HG03439 (cell line): ENCODE measurements around the gene SLC38A11.

ENCODE experiments used
- ATAC-seq: cut with Tn5 transposase; IDR thresholded peaks from one replicate; pipeline ENCODE4 v1.9.1; 2021; ENCODE audit warnings: mild to moderate bottlenecking, moderate library complexity; ENCODE audit not compliant: unreplicated experiment

The SLC38A11 gene

DNA sequence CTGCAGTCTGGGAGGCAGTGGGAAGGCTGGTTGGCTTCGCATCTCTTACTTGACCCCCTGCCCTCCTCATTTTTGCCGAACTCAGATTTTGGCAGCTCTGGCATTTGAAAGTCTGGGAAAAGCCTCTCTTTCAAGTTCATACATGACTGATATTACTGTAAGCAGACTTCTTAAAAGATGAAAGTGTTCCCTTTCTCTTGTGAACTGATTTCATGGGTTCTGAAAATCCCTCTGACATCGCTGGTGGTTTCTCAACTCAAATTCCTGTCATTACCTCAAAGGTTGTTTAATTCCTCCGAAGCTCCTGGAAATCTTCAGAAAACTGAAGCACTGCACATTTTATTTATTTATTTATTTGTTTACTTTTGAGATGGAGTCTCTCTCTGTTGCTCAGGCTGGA, 16.9 kb upstream of the SLC38A11 start:
- no peak for ATAC-seq

DNA sequence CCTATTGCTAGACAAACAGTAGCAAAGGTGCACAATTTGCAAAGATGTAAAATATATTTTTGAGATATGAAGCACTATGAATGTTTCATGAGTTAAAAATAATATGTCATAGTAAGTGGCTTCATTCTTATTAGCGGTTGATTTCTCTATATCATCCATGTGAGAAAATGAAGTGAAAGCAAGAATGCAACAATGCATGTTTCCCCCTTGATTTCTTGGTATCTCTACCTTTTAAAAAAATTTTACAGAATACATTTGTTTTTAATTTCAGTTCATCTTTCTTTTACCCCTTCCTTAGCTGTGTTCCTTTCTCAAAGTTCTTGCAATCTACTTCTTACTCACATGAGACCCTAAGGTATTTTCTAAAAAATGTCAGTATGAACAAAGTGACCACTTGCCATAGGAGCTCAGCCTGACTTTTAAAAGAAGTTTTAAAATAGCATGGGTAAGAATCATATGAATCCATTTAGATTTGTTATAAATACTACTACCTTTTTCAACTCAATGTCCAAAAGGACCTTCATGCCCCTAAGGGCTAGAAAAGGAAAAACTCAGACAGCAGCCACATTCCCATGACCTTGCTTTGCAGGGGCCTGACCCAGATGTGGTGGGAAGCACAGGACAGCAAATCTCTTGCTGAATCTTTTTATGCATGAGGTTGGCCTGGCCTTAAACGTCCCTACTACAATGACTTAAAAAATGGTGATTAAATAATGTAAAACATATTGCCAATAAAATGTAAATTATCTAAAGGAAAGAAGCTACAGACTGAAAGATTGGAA, 14.8 kb upstream of the SLC38A11 start:
- no peak for ATAC-seq

DNA sequence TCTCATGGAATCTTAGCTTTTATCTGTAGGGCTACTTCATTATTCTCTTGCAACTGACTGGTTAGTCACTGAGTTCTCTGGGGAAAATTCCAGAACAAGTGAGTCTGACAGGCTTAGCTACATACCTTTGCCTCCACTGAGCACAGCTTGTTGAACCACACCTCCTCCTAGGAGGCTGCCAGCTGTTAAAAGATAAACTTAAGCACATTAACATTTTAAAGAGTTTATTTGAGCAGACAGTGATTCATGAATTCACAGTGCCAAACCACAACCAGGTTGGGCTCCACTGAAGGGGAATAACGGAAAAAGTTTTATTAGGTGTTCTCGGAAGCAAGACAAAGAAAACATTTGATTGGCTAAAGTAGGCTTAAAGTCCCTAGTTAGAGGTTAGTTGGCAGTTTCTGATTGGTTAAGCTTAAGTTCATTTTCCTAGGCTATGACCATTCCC, 12.5 kb upstream of the SLC38A11 start:
- ATAC-seq, result no peak

DNA sequence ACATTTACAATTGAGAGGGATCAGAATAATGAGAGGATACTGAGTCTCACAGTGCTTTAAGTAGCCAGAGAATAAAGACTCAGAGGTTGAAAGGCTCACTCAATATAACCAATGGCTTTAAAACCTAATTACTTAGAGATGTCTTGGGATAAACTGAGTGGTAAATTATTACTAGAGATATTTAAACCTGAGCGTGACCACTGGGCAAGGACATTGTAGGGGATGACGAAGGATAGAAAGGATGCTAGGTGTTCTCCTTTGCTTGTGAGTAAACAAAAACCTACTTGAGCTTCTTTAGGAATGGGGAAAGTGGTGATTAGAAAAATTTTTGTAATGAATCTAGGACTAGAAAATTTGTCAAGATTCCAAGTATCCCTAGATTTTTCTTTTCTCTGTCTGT, 12.0 kb upstream of the SLC38A11 start:
- no peak for ATAC-seq

DNA sequence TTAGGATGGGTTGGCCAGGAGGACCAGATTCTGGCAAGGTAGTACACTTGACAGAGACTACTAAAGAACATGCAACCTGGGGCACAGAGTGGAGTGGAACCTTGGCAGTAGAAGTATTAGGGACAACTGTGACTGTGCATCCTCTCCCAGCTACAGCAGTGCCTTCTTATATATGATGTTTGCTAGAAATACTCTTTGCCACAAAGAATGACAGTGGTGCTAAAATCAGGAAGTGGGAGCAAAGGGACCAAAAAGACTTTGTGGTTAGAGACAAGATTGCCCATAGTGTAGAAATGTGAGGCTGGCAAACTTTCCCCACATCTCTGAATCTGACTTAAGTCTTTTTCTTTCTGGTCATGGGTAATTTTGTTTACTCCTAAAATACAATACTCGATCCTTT, 9.4 kb upstream of the SLC38A11 start:
- ATAC-seq, result no peak

DNA sequence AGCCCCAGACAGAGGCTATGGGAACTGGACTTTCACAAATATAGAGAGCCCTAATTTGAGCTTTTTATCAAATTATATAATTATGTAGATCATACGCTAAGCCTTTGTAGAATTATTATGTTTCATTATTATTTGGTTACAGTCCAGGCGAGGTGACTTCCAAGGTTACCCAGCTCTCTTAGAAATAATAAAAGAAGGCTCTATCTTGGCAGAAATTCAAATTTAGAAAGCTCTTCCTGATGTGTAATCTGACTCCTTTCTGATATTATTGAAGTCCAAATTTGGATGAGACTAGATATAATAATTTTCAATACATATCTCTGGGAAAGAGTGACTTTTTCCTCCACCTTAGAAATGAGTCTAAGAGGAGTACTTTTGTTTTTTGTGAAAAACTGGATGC, 4.8 kb upstream of the SLC38A11 start:
- no peak for ATAC-seq

DNA sequence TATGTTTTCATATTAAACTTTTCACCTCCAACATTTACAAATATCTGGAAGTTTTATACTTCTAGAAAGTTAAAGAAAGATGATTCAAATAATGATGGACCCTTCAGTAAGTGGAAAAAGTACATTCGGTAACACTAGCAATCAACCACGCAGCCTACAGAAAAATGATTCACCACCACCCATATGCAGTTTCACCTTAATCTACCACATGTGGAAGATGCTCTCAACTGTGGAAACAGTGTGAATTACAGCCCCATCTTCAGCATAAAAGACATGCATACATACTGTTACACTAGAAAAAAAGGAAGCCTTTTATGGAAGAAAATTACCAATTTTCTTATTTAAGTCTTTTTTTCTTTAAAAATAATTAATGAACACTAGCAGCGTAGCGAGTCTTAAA, 1.1 kb downstream of the SLC38A11 start:
- ATAC-seq, result no peak

DNA sequence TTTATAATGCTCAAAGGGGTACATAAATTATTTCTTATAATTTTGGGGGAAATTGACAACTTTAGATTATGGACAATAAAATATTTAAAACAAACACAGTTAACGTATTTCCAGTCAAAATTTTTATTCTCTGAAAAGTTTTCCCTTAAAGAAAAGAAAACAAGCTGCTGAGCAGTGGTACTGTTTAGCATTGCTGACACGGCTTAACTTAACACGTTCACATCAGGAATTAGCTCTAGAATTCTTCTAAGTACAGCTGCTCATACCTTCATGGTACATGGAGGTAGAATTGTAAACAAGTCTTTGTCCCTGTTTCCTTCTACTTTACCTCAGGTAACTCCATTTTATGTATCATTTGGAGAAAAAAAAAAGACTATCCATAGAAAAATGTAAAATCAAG, 2.0 kb downstream of the SLC38A11 start:
- ATAC-seq, result no peak

DNA sequence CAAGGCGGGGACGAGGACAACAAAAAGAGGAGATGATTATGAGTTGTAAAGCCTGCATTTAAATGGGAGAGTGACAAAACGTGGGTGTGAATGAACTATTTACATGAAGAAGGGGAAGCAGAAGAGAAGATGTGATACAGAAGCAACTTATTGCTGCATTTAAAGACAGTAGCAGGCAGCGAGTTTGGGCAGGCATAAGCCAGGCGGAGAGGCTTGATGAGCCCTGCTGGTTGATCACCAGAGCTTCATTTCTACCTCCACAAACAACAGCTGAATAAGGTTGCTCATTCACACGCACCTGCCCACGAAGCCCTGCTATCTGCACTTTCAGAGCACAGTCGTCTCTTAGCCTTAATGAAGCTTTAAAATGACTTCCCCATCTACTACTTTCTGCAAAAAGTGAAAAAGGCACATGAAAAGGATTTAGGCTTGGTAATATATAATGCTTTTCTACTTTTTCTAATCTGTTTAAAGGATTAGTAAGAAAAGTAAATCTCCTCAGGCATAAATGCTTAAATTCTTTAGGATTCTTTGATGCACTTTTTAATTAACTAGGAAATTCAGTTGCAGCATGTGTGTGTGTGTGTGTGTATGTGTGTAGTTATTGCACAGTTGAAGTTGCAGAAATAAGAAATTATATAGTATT, 3.1 kb downstream of the SLC38A11 start:
- no peak for ATAC-seq

DNA sequence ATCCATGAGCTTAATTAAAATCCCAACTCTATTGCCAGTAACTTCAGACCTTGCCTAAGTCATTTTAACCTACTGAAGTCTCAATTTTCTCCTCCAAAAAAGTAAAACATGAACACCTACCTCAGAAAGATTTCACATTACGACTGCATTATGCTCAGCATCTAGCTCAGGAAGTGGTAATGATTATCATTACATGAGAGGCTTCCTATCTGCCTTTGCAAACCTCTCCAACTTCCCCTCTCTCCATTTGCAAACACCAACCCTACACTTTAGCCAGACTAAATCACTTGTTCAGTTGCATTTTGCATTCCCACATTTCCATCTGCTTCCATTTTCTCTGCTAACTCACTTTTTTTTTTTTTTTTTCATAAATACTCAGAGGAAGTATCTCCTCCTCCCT, 6.8 kb downstream of the SLC38A11 start:
- no peak for ATAC-seq

DNA sequence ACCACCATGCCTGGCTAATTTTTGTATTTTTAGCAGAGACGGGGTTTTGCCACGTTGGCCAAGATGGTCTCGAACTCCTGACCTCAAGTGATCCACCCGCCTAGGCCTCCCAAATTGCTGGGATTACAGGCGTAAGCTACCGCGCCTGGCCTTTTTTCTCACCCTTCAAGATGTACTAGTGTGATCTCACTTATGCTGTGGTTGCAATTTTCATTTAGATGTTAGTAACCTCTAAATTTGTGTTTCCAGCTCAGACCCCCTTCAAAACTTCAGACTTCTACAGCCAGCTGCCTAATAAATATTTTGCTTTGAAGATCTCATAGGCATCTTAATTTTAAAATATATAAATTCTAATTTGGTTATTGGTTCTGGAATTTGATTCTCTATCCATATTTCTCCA, 8.0 kb downstream of the SLC38A11 start:
- ATAC-seq, result no peak

DNA sequence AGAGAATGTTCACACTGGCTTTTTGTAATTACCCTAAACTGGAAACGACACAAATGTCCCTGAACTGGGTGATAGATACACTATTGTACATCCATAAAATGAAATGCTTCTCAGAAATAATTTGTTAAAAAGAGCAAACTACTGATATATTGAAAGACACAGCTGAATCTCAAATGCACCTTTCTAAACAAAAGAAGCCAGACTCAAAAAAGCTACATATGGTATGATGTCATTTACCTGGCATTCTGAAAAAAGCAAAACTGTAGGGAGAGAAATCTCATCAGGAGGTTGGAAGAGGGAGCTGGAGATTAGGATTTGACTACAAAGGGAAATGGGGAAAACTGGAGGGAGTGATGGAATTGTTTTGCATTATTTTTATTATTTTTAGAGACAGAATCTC, 12.0 kb downstream of the SLC38A11 start:
- no peak for ATAC-seq

DNA sequence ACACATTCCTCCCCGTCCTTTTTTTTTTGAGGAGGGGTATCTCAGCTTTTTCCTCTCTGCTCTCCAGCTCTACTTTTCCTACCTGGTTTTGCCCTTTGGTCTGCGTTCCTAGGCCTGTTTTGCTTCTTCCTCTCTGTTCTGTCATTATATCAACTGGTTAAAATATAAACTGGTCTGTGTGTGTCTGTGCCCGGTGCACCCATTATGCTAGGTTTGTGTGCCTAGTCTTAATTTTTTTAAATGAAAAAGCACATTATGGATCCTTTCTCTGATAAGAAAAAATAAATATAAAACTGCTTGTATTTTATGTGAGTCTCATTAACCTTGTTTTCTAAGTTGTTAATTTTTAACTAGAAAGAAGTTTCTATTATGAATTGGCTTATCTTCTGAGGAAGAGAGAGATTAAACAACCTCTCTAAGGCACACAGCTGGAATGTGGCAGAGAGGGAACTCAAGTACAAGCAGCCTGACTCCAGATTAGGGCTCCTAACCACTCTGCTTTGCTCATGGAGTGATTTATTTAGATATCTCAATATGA, 17.4 kb downstream of the SLC38A11 start:
- no peak for ATAC-seq

DNA sequence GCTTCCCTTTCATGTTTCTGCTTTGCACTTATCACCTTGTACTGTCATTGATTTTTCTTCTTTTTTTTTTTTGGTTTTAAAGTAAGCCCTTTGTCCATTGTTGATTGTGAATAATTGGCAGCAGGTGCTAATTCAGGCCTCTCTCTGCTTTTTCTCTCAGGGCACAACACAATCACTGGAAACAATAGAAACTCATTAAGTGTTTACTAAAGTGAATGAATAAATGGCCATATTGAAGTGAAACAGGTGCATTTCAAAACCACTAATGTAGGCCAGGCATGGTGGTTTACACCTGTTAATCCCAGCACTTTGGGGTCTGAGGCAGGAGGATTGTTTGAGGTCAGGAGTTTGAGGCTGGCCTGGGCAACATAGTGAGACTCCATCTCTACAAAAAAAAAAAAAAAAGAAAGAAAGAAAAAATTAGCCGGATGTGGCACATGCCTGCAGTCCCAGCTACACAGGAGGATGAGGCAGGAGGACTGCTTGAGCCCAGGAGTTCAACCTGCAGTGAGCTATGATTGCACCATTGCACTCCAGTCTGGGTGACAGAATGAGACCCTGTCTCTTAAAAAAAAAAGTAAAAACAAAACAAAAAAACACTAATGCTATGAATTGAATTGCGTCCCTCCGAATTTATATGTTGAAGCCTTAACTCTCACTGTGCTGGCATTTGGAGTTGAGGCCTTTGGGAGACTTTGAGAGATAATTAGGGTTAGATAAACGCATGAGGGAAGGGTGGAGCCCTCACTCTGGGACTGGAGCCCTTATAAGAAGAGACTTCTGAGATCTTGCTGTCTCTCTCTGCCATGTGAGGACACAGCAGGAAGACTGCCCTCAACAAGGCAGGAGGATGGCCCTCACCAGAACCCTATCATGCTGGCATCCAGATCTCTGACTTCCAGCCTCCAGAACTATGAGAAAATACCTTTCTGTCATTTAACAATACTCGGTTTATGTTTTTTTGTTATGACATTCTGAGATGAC, 19.9 kb downstream of the SLC38A11 start:
- ATAC-seq, result no peak

DNA sequence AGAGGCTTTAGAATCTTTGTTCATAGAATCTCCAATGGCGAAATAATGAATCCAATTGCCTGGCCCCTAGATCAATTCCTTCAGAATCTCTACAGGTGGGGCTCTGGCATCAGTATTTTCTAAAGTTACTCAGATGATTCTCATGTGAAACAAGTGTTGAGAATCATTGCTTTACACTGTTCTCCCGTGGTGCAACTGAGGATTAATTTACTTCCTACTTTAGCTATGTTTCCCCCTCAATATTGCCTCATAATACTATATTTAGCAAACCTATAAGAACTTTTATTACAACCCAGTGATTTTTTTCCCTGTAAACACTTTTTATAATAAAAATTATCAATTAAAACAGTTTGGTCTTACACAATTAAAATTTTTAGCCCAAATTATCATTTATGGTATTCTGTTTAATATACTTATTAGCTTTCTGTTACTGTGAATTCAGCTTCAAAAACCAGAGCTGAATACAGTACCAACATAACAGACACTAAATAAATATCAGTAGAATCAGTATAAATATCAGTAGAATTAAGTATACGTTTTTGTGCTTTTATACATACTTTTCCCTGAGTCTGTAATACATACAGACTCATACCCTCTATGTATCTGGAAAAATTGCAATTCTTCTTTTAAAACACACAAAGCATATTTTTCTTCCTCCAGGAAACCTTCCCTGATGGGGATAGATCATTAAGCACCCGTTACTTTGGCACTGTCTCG, 20.8 kb downstream of the SLC38A11 start:
- ATAC-seq, result no peak

DNA sequence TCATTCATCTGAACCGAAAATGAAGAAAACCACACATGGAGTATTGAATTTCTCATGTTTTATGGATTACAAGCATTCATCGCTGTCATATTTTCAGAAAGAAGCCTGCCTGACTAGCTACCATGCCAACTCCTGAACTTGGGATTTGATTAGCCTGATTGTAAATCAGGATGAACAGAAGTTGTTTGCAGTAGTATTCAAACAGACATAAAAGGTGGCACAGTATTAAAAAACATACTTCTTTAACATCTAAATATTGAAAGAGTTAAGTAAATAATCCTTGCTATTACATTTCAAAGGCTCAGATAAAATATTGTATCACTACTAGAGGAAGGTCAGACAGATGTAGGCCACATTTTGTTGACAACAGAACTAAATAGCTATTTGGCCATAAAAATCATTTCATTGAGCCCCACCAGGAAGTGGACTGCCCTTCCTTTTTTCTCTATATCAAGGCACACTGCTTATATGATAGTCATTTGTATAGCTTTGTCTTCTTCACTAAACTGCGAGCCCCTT, 21.6 kb downstream of the SLC38A11 start:
- ATAC-seq, result no peak

DNA sequence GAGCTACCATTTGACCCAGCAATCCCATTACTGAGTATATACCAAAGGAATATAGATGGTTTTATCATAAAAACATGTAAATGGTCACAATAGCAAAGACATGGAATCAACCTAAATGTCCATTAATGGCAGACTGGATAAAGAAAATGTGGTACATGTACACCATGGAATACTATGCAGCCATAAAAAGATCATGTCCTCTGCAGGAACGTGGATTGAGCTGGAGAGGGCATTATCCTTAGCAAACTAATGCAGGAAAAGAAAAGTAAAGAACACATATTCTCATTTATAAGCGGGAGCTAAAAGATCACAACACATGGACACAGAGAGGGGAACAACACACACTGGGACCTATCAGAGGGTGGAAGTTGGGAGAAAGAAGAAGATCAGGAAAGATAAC, 22.9 kb downstream of the SLC38A11 start:
- ATAC-seq, result no peak

DNA sequence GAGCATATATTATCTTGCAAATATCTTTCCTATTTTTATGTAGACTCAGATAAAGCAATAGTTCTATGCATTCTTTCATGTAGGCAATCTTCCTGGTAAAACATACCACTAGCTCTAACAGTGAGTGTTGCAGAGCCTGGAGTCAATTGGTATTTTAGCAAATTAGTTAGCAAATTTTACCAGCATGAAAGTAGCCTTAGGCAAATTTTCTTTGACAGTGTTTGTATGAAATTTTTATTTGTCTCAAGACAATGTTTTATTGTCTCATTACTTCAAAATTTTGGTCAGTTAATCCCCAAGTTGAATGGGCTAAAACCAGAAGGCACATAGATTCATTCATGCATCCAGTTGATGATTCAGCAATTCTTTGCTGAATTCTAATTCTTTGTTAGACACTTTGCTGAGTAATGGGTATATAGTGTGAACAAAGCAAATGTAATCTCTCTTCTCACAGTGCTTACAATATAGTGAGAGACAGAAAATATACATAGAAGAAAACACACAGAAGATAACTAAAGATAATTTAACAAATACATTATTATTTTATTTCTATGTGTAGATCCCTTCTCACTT, 27.1 kb downstream of the SLC38A11 start:
- no peak for ATAC-seq

DNA sequence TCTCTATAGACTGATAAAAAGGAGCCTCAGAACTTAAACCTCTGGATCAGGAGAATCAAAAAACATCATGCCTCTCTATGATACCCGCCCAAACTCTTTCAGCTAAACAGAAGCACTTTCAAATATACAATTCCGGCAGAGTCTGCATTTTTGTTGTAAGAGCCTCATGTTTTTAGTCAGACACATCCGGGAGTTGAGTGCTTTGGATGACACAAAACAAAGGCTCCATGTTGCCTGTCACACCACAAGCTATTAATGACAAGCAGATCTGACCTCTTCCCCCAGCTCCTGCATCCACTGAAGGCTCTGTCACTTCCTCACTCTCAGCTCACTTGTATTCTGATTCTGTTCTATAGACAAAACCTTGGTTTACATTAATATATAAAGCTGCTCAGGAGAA, 33.2 kb downstream of the SLC38A11 start:
- no peak for ATAC-seq

DNA sequence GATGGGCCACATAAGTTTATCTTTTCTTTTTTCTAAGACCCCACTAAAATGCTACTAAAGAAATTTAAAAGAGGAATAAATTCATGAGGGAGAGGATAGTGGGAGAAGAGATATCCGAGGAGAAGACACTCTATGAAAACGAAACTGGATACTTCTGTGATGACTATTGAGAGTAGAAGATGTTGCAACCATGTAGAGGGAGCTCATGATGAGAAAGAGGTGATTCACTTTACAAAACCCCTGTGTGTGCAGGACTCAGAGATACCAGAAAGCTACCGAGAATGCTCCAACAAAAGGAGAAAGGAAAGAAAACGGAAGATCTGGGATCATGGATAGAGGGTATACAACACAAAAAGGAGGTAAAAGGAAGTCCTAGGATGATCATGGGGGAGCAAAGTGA, 34.9 kb downstream of the SLC38A11 start:
- no peak for ATAC-seq
